ENCODE data around the gene IFNA13. TPM values are rescaled to one million over a fixed set of nuclear protein-coding genes. Genes with fewer than 3 reads are reported as not detected.

Gene IFNA13
- total RNA-seq, 1 donor from 2014 or later, result not detected

DNA sequence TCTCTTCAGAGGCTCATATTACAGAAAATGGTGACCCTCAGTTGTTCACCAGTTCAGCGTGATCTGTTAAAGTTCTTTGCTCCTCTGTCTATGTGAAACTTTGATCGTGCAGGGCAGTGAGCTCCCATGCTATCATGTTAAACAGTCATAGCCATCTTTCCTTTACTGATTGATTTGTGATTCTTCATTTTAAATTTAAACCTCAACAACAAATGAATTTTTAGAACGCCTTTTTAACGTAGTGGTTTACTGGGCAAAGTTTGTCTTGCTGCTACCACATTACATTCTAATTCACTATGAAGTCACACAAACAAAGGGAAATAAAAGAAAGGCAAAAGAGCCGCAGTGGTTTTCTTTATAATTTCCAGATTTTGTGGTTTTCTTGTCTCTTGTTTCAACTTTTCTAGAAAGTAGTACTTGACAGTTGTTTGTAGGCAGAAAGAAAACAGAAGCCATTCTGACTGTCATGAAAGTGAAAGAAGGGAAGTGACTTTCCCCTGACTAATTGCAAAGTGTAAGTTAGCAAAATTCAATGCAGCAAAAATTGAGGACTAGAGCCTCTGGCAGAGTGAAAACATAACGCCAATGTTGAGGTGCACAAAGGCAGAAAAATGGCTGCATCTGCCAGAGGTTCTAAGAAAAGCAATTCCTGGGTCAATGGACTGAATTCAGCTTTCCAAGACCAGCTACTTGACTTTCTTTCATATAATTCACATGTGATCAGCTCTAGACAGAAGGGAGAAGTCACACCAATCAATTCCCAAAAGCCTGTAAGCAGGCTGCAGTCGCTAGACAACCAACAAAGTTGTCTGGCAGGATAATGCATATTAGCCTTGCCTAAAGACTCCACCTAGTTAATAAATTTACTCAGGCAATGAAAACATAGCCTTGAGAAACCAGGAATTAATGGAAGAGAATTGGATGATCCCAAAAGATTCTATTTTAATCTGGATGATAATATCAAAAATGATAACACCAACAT is 10.1 kb downstream of the IFNA13 start:
- no peak for DNase-seq (ENCODE audit: low spot score)

GRCh38 chr9:21350787-21351186 is 17.1 kb downstream of the IFNA13 start, which contains the start of gene IFNA6:
Gene IFNA6 (minus strand): TSS chr9:21350887. CDS start chr9:21350887, 0 bp downstream.
- no peak for DNase-seq (ENCODE audit: low spot score)

GRCh38 chr9:21348430-21348970 is 19.4 kb downstream of the IFNA13 start:
- no peak for DNase-seq (ENCODE audit: low spot score)

DNA sequence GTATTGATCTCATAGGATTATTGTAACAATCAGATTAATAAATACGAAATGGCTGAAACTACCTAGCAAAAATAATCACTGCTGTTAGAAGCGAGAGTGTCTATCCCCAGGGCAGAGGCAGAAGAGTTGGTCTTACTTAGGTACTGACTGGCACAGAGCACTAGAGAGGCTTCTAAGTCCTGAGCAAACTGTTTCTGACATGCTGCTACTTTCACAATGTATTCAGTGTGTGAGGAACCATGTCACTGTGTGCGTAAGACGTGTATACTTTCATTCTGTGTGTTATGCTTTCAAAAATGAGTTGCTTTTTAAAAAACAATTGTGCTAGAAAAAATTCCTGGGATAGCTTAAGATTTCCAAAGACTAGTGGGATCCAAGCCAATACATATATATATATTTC is 27.1 kb downstream of the IFNA13 start:
- no peak for DNase-seq (ENCODE audit: low spot score)

DNA sequence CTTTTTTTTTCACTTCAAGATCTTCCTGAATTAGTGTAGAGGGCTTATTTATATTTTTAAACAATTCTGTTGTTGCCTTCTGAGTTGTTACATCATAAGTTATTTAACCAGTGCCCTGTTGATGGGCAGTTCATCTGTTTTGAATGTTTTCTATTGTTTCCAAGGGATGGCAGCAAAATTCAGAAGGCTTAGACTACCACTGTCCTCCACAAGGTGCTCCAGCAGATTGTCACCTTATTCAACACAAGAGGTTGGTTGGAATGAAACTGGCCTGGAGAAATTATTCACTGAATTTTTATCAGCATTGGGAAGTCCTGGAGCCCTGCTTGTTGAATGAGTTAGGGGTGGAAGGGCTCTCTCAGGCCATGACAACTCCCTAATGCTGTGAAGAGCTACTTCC is 31.4 kb downstream of the IFNA13 start:
- DNase-seq (ENCODE audit: low spot score), result no peak

- peak; percentile 93 for DNase-seq (ENCODE audit: low spot score)
Measured at GRCh38 chr9:21334701-21335632, 32.9 kb downstream of the IFNA13 start, which contains the start of gene KLHL9. Gene KLHL9 (minus strand): TSS chr9:21335404. CDS start chr9:21334859, 545 bp downstream.

DNA sequence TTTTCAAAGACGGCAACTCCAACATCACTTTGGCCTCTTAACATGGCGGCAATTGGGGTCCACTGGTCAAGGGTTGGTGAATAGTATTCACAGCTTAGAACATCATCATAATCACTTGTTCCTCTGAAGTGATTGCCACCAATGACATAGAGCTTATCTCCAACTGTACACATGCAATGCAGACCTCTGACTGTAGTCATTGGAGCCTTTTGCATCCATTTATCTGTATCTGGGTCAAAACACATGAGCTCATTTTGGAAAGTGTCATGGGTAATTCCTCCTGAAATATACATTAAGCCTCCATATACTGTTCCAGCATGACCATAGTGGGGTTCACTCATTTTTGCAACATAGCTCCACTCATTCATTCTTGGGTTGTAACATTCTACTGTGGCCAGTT is 34.6 kb downstream of the IFNA13 start:
- no peak for DNase-seq (ENCODE audit: low spot score)

- DNase-seq (ENCODE audit: low spot score), result no peak
Measured at GRCh38 chr9:21331676-21332402, 36.0 kb downstream of the IFNA13 start.

GRCh38 chr9:21326526-21327139 is 41.2 kb downstream of the IFNA13 start:
- DNase-seq (ENCODE audit: low spot score), result no peak

GRCh38 chr9:21324047-21324446 is 43.8 kb downstream of the IFNA13 start:
- no peak for DNase-seq (ENCODE audit: low spot score)

DNA sequence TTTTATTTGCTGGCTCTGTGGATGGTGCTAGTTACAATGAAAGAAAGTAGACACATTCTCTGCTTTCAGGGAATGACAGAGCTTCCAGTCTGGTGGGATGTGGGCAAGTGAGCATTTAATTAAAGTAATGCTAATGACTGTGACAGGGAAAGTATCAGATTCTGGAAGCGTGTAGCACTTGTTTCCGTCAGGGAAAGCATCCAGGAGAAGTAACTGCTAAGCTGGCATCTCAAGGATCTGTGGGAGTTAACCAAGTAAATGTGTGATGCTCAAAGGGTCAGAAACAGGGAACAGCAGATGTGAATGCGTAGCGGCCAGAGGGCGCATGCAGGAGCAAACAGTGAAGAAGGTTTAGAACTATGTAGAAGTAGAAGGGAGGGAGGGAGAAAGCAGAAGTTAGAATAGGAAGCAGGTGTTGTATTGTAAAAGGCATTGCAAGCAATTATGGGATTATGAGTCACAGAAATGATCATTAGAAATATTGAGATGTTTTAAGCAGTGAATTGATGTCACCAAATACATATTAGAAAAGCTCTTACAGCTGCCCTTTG is 44.9 kb downstream of the IFNA13 start:
- no peak for DNase-seq (ENCODE audit: low spot score)

DNA sequence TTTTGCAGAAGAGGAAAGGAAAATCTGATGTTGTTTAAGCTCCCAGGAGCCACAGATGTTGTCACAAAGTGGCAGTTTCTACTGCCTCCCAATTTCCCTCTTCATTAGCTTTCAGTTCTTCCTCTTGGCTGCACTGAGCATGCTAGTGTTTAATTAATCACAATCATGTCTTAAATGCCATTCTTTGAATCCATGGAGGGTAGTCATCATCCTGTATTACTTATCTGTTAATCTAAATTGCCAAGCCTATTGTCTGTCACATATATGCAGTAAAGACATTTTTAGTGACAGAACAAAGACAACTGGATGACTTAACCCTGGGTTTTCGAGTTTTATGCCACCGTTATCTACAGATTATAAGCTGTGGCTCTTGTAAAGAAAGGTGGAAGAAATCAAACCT is 47.4 kb downstream of the IFNA13 start:
- DNase-seq (ENCODE audit: low spot score), result no peak

DNA sequence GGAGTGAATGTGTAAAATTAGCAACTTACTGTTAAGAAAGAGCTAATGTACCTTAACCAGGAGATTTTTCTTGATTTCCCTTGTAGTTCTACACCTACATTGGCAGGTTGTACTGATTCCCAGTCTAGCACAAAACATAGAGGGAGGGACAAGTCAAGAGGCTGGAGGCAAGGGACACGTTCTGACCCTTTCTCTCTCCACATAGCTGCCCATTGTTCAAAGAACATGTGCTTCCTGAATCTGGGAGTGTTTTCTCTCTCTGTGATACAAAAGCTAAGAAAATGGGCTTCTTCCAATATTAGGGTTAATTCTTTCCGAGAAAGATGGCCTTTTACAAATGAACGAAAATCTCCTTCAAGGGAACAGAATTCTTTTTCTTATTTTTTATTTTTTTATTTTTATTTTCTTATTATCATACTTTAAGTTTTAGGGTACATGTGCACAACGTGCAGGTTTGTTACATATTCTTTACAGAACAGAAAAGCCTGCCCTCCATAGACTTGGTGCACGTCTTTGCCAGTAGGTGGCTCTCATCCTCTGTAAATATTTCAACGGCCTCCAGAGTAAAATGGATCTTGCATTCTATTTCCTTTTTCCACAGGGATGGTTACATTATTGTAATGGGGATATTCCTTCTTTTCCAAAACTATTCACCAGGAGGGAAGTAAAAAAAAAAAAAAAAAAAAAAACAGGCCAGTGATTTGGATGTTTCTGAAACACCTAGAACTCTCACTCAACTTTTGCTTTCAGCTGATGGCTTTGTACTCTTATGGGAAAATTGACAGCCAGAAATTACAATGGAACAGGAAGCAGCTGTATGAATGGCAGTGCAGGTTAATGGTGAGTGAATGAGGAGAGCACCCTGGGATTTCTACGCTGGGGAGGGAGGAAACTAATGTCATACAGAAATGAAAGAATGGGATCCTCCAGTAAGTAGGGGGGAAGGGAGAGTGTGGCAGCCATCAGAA is 49.6 kb downstream of the IFNA13 start:
- DNase-seq (ENCODE audit: low spot score), result peak; percentile 29

Other genes starting within 250 kb of the IFNA13 start
- gene IFNW1, start 226.2 kb downstream of the IFNA13 start, total RNA-seq, result not detected
- gene IFNA21, start 201.4 kb downstream of the IFNA13 start, total RNA-seq, result not detected
- gene IFNA4, start 180.5 kb downstream of the IFNA13 start, total RNA-seq, result not detected
- gene IFNA7, start 165.9 kb downstream of the IFNA13 start, total RNA-seq, result not detected
- not detected for gene IFNA10, start 160.9 kb downstream of the IFNA13 start, total RNA-seq
- gene IFNA16, start 150.7 kb downstream of the IFNA13 start, total RNA-seq, result not detected
- gene IFNA17, start 139.8 kb downstream of the IFNA13 start, total RNA-seq, result not detected
- not detected for gene IFNA14, start 128.1 kb downstream of the IFNA13 start, total RNA-seq
- not detected for gene IFNA5, start 62.7 kb downstream of the IFNA13 start, total RNA-seq
- 25.0 TPM for gene KLHL9, start 32.7 kb downstream of the IFNA13 start, total RNA-seq
- not detected for gene IFNA6, start 17.2 kb downstream of the IFNA13 start, total RNA-seq
- gene IFNA2, start 17.3 kb upstream of the IFNA13 start, total RNA-seq, result not detected
- not detected for gene IFNA8, start 41.1 kb upstream of the IFNA13 start, total RNA-seq
- not detected for gene IFNA1, start 72.4 kb upstream of the IFNA13 start, total RNA-seq
- 0.23 TPM for gene IFNE, start 114.3 kb upstream of the IFNA13 start, total RNA-seq